Nephron progenitor cell (in vitro differentiated cells): Measurements from ENCODE around the gene HBG1.

Experiments
- DNase-seq: peaks from one replicate; pipeline ENCODE4 v3.0.0; 2021
- H3K27ac Mint-ChIP-seq: 2 replicates; pipeline ENCODE4 v1.8.0; 2021; ENCODE audit warnings: mild to moderate bottlenecking, moderate library complexity, mixed read lengths
- H3K27me3 Mint-ChIP-seq: 2 replicates; pipeline ENCODE4 v1.8.0; 2021; ENCODE audit warnings: mild to moderate bottlenecking, low read depth, mixed read lengths; ENCODE audit not compliant: poor library complexity
- H3K36me3 Mint-ChIP-seq: 2 replicates; pipeline ENCODE4 v1.8.0; 2021; ENCODE audit warnings: low read depth, mixed read lengths
- H3K4me1 Mint-ChIP-seq: 2 replicates; pipeline ENCODE4 v1.8.0; 2021; ENCODE audit warnings: mixed read lengths
- H3K4me3 Mint-ChIP-seq: 2 replicates; pipeline ENCODE4 v1.8.0; 2021; ENCODE audit warnings: mild to moderate bottlenecking, moderate library complexity, mixed read lengths
- H3K9me3 Mint-ChIP-seq: 2 replicates; pipeline ENCODE4 v1.8.0; 2021; ENCODE audit warnings: mild to moderate bottlenecking, moderate library complexity, mixed read lengths
- CTCF ChIP-seq: fragments of 200-600 bp; sonication (generic); IDR thresholded peaks from 2 replicates; pipeline ENCODE4 v1.5.0; 2021; ENCODE audit warnings: antibody characterized with exemption

Gene HBG1

GRCh38 chr11:5285703-5286340 lies 36.2 kb upstream of the HBG1 start:
- H3K4me3 Mint-ChIP-seq = no peak overlapping the region
- H3K4me1 Mint-ChIP-seq = peaks cover under 1% of the 10 kb centered on the region
- no peak for TF ChIP-seq CTCF
- no peaks in the 10 kb centered on the region for H3K9me3 Mint-ChIP-seq
- H3K27me3 Mint-ChIP-seq = peaks cover 7% of the 10 kb centered on the region
- H3K36me3 Mint-ChIP-seq = no peaks in the 10 kb centered on the region
- no peak for DNase-seq
- no peak overlapping the region for H3K27ac Mint-ChIP-seq

GRCh38 chr11:5284637-5285036 lies 35.0 kb upstream of the HBG1 start:
- H3K36me3 Mint-ChIP-seq = no peaks in the 10 kb centered on the region
- no peak for TF ChIP-seq CTCF
- peaks cover 10% of the 10 kb centered on the region for H3K27me3 Mint-ChIP-seq
- H3K9me3 Mint-ChIP-seq = no peaks in the 10 kb centered on the region
- peaks cover 5% of the 10 kb centered on the region for H3K4me1 Mint-ChIP-seq
- no peak overlapping the region for H3K4me3 Mint-ChIP-seq
- no peak for DNase-seq
- no peak overlapping the region for H3K27ac Mint-ChIP-seq

- no peak overlapping the region for H3K27ac Mint-ChIP-seq
- TF ChIP-seq CTCF = no peak
- H3K4me3 Mint-ChIP-seq = no peak overlapping the region
- peaks cover 10% of the 10 kb centered on the region for H3K27me3 Mint-ChIP-seq
- no peaks in the 10 kb centered on the region for H3K9me3 Mint-ChIP-seq
- H3K4me1 Mint-ChIP-seq = peaks cover 5% of the 10 kb centered on the region
- H3K36me3 Mint-ChIP-seq = no peaks in the 10 kb centered on the region
- no peak for DNase-seq
Measured at GRCh38 chr11:5283882-5284281, 34.2 kb upstream of the HBG1 start.

- Mint-ChIP-seq H3K27ac (no peak overlapping the region), H3K36me3 (no peaks in the 10 kb centered on the region), H3K9me3 (no peaks in the 10 kb centered on the region), H3K27me3 (peaks cover 5% of the 10 kb centered on the region), H3K4me1 (peaks cover 5% of the 10 kb centered on the region), H3K4me3 (no peak overlapping the region)
- no peak for TF ChIP-seq CTCF
- DNase-seq = no peak
Measured at GRCh38 chr11:5283086-5283485, 33.4 kb upstream of the HBG1 start.

GRCh38 chr11:5282628-5283027 lies 33.0 kb upstream of the HBG1 start:
- H3K4me1 Mint-ChIP-seq = peaks cover 5% of the 10 kb centered on the region

More at GRCh38 chr11:5282628-5283027, 33.0 kb upstream of the HBG1 start:
- no peaks in the 10 kb centered on the region for H3K9me3 Mint-ChIP-seq
- no peak overlapping the region for H3K27ac Mint-ChIP-seq
- H3K36me3 Mint-ChIP-seq = no peaks in the 10 kb centered on the region
- TF ChIP-seq CTCF = no peak
- H3K27me3 Mint-ChIP-seq = peaks cover 5% of the 10 kb centered on the region
- H3K4me3 Mint-ChIP-seq = no peak overlapping the region
- no peak for DNase-seq
